Loucy (cell line): ENCODE data around the gene PPP2R5C.

Source experiments
- H2AFZ ChIP-seq: fragments of 200-600 bp; sonication (generic); 2 replicates; pipeline ENCODE4 v1.6.0; 2016; ENCODE audit warnings: antibody characterized with exemption, mild to moderate bottlenecking, low read length, moderate library complexity
- H3F3A ChIP-seq: fragments of 200-600 bp; 2 replicates; pipeline ENCODE4 v1.6.0; 2016; ENCODE audit warnings: antibody characterized with exemption, low read depth, mild to moderate bottlenecking
- H3K27me3 ChIP-seq: fragments of 200-600 bp; sonication (generic); 2 replicates; pipeline ENCODE4 v1.6.1; 2014; ENCODE audit warnings: low read length, mild to moderate bottlenecking; ENCODE audit not compliant: insufficient read depth, poor library complexity, severe bottlenecking
- H3K36me3 ChIP-seq: fragments of 200-600 bp; sonication (generic); 2 replicates; pipeline ENCODE4 v1.6.1; 2016; ENCODE audit warnings: low read length; ENCODE audit not compliant: insufficient read depth
- H3K4me1 ChIP-seq: fragments of 200-600 bp; sonication (generic); 2 replicates; pipeline ENCODE4 v1.5.1; 2014; ENCODE audit warnings: low read length, mild to moderate bottlenecking; ENCODE audit not compliant: insufficient read depth, poor library complexity, severe bottlenecking
- H3K4me2 ChIP-seq: fragments of 200-600 bp; sonication (generic); 2 replicates; pipeline ENCODE4 v1.6.0; 2014; ENCODE audit warnings: antibody characterized with exemption, low read length, low read depth, mild to moderate bottlenecking; ENCODE audit not compliant: poor library complexity, severe bottlenecking
- H3K4me3 ChIP-seq: fragments of 200-600 bp; sonication (generic); 2 replicates; pipeline ENCODE4 v1.5.1; 2014; ENCODE audit warnings: low read length, mild to moderate bottlenecking, mixed read lengths; ENCODE audit not compliant: poor library complexity, severe bottlenecking
- H3K79me2 ChIP-seq: fragments of 200-600 bp; sonication (generic); 2 replicates; pipeline ENCODE4 v1.6.1; 2014; ENCODE audit warnings: low read length; ENCODE audit not compliant: insufficient read depth
- H3K9ac ChIP-seq: fragments of 200-600 bp; sonication (generic); 2 replicates; pipeline ENCODE4 v1.6.0; 2014; ENCODE audit warnings: mild to moderate bottlenecking, low read depth, low read length, moderate library complexity; ENCODE audit not compliant: poor library complexity, severe bottlenecking
- H3K9me2 ChIP-seq: fragments of 200-600 bp; sonication (generic); replicated peaks from 2 replicates; pipeline ENCODE4 v1.6.1; 2016; ENCODE audit warnings: low read depth, low read length, mixed read lengths
- H3K9me3 ChIP-seq: fragments of 200-600 bp; sonication (generic); 2 replicates; pipeline ENCODE4 v1.6.1; 2014; ENCODE audit warnings: mild to moderate bottlenecking, antibody characterized with exemption, low read length, low read depth; ENCODE audit not compliant: insufficient read depth
- H4K20me1 ChIP-seq: fragments of 200-600 bp; sonication (generic); 2 replicates; pipeline ENCODE4 v1.6.0; 2014; ENCODE audit warnings: antibody characterized with exemption, low read length, mild to moderate bottlenecking; ENCODE audit not compliant: insufficient read depth, poor library complexity, severe bottlenecking
- CTCF ChIP-seq: fragments of 200-600 bp; sonication (generic); conservative IDR thresholded peaks from 2 replicates; pipeline ENCODE4 v1.5.1; 2014; ENCODE audit warnings: mild to moderate bottlenecking, antibody characterized with exemption, low read length
- EZH2phosphoT487 ChIP-seq: fragments of 200-600 bp; IDR thresholded peaks from 2 replicates; pipeline ENCODE4 v1.6.1; 2018; ENCODE audit warnings: antibody characterized with exemption, mild to moderate bottlenecking, moderate library complexity, borderline replicate concordance

The PPP2R5C gene

DNA sequence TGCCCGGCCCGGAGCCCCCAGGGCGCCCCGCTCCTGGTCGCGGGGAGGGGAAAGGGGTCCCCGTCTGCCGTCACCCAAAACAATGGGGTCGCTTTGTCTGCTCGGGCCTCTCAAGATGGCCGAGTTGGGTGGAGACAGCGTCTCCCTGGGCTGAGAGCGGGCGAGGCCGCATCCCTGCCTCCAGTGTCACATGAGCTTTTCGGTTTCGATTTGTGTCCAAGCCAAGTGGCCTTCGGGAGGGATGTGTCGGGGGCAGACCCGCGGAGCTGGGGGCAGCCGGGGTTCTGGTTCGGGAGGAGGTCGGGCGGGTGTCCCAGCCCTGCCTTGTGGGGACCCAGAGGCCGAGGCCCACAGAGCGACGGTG, 203.7 kb downstream of the PPP2R5C start:
- Histone ChIP-seq H2AFZ (no peak overlapping the region; the same call in 1 of the 2 replicates), H3K4me3 (peak overlapping the region; percentile 87), H3K4me1 (peaks cover 43% of the 10 kb centered on the region), H3K36me3 (peaks cover 7% of the 10 kb centered on the region; the same call in 1 of the 2 replicates), H3K4me2 (peak overlapping the region; percentile 77), H3K9me3 (no peaks in the 10 kb centered on the region), H3K9ac (peak overlapping the region; percentile 96), H3F3A (no peaks in the 10 kb centered on the region), H4K20me1 (peaks cover 51% of the 10 kb centered on the region), H3K9me2 (no peaks in the 10 kb centered on the region), H3K79me2 (peaks cover 58% of the 10 kb centered on the region), H3K27me3 (peaks cover 4% of the 10 kb centered on the region)
- TF ChIP-seq CTCF: no peak
- no peak for TF ChIP-seq EZH2phosphoT487

DNA sequence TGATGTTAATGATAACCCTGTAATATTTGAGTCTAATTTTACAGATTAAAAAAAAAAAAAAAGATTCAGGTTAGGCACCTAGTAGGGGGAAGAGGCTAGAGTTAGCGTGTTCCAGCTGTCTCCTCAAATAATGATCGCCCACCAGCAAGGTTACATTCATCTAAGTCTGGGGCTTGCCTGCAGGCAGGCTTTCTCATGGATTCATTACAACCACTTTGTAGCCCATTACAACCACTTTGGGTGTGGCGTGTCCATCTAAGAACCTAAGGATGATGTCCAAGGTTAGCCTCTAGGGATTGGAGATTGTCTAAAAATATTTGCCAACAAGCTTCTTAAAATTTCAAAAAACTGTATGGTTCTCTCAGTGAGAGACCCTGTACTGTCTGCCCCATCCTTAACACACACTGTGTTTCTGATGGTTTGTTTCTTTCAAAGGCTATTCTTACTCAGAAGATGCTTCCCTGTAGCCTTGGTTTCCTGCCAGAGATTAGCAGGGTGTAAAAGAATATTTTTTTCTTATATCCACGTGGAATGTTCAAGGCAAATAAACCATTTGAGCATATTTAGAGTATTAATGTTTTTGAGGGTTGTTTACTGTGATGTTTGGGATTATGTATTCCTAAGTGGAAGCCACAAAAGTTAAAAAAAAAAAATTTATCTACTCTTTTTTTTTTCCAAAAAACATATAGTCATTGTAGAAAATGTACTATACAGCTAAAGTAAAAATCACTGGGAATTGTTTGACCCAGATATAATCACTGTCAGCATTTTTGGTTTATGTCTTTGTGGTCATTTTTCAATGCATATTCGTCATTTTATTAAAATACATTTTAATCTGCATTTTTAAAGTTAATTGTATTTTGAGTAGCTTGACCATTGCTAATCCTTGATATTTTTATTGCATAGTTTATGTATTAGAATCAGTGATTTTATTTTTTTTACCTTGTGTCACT, 204.5 kb downstream of the PPP2R5C start:
- no peak for TF ChIP-seq EZH2phosphoT487
- TF ChIP-seq CTCF: no peak
- peaks cover 4% of the 10 kb centered on the region for H3K27me3 ChIP-seq
- H3K36me3 ChIP-seq: peaks cover 10% of the 10 kb centered on the region; the same call in 1 of the 2 replicates
- H3K4me2 ChIP-seq: peak overlapping the region; percentile 77
- peaks cover 43% of the 10 kb centered on the region for H3K4me1 ChIP-seq
- no peaks in the 10 kb centered on the region for H3K9me3 ChIP-seq
- H3K9me2 ChIP-seq: no peaks in the 10 kb centered on the region
- peaks cover 57% of the 10 kb centered on the region for H4K20me1 ChIP-seq
- peaks cover 67% of the 10 kb centered on the region for H3K79me2 ChIP-seq
- H3K4me3 ChIP-seq: peak overlapping the region; percentile 87
- peak overlapping the region; percentile 96 for H3K9ac ChIP-seq
- no peaks in the 10 kb centered on the region for H3F3A ChIP-seq
- no peak overlapping the region for H2AFZ ChIP-seq

- peaks cover 64% of the 10 kb centered on the region for H4K20me1 ChIP-seq
- peaks cover 10% of the 10 kb centered on the region; the same call in 1 of the 2 replicates for H3K36me3 ChIP-seq
- H3K79me2 ChIP-seq: peaks cover 74% of the 10 kb centered on the region
- H3K4me3 ChIP-seq: peak overlapping the region; percentile 87
- peak overlapping the region; percentile 96 for H3K9ac ChIP-seq
- H3F3A ChIP-seq: no peaks in the 10 kb centered on the region
- no peak overlapping the region for H2AFZ ChIP-seq
- H3K27me3 ChIP-seq: peaks cover 4% of the 10 kb centered on the region
- no peaks in the 10 kb centered on the region for H3K9me2 ChIP-seq
- TF ChIP-seq CTCF (no peak), EZH2phosphoT487 (no peak)
- H3K9me3 ChIP-seq: no peaks in the 10 kb centered on the region
- peaks cover 41% of the 10 kb centered on the region for H3K4me1 ChIP-seq
- H3K4me2 ChIP-seq: peak overlapping the region; percentile 77
These were observed 205.2 kb downstream of the PPP2R5C start for GRCh38 chr14:101966742-101967141.
